ENCODE measurements around the gene TMEM196.
A peak's percentile ranks its signal among the peaks of the same experiment; 100 is the strongest.

The TMEM196 gene

DNA sequence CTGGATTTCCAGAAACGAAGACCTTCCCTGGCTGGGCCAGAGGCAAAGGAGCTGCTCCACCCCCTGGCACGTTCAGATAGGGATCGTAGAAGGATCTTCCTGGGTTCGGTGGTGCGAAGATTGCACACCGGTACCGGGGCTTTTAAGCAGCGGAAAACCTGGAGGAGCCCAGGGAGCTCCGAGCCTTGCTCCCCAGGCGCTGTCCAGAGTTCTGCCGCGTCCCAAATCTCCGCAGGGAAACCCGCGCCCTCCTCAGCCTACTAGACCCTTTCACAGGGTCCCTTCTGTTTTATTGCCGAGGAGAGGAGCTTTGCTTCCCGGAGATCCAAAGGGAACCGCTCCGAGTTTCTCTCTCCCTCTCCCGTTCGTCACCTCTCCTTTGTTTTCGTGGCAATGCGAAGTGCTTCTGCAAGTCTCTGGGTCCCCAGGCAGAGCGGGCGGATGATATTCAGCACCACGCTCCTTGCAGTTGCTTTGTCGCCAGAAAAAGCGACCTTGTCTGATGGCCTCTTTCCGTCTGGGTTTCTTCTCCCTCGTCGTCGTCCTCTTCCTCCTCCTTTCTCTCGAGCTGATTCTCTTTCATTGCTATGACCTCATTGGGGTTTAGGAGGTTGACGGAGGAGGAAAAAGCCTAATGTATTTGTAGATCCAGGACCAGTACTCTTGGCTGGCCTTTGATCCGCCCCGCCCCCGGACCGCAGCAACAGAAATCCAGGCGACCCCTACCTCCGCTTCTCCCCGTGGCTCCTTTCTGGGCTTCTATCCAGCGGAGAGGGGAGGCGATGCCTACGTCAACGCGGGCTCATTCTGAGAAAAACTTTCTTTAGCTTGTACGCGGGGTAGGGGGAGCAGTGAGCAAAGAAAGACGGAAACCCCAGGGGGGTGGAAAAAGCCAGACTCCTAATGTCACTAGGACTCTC is at the start of gene TMEM196:
TMEM196 (minus strand) TSS at position 777 of the 920 bp plus-strand sequence. CDS start 921 bp downstream, outside the sequence.
- DNase-seq = no peak

DNA sequence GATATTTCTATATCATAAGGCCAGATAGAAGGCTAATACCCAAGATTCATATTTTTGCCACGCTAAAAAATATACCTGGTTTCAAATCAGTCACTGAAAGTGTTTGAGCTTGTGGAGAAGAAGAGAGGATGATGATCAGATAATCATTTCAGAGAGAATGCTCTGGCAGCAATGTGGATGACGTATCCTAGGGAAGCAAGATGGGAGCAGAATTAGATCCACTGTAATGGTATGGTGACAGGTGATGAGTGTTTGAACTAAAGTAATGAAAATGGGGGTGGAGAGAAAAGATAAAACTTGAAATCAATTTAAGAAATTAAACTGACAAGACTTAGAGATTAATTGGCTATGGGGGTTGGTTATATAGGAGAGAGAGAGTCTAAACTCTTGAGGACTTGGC is 42.7 kb upstream of the TMEM196 start:
- no peak for DNase-seq

DNA sequence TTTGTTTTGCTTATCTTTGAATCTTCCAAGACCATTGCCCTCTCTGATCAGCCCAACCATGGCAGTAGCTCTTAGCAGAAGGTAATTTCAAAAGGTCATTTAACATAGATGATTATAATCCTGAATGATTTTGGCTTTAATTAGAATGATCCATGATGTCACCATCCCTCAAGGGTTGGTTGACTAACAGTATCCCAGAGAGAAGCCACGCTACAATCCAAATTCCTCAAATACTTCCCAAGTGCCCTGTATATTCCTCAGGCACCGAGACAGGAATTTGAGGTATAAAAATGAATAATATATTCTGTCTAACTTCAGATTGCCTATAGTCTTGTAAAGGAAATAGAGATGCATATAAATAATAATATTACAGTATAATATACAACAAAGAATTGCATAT is 42.1 kb upstream of the TMEM196 start:
- no peak for DNase-seq

DNA sequence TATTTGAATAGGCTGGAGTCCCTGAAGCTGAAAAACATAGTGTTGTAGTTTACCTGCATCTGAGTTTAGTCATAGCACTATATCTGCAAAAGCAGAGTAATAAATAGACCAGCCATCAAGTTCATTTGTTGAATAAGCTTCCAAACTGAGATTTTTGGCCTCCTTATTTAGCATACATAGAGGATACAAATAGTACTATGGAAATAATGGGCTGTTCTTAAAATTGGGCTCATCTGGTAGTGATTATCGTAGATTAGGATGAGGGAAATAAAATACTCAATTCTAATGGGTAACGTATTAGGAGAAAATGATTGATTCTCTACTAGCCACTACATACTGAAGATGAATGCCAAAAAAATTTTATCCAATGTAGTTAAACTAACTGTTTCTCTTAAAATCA is 41.4 kb upstream of the TMEM196 start:
- DNase-seq = no peak

DNA sequence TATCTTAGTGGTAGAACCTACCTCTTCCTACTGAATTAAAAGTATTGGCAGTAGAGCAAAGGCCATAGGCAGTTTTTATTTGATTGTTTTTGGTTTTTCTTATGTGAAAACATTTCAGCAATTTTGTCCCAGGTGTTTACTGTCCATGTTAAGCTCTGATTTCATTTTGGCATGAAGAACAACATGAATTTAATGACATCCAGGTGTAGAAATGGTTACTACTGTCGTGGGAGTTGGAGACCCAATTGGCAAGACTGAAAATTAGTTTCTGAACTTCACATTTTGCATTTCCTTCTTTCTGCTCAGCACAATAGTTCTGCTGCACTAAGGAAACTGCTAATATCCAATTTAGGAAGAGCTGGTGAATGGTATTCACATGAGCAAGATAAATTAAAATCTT is 38.0 kb upstream of the TMEM196 start:
- DNase-seq = no peak

DNA sequence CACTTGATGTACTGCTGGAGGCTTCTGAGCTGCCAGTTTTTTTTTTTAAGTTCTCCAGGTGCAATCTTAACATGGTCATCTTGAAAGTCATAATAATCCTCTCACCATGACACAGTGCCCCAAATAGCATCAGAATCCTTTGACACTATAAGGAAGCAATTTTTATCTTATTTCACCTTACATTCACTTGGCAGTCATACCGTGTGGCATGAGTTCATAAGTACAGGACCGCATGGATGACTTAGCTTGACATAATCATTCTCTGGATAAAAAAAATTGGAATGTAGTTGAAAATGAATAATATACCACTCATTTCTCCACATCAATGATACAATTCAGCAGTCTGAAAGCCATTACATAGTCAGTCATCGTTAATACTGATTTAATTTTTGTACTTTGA is 25.6 kb upstream of the TMEM196 start:
- no peak for DNase-seq

DNA sequence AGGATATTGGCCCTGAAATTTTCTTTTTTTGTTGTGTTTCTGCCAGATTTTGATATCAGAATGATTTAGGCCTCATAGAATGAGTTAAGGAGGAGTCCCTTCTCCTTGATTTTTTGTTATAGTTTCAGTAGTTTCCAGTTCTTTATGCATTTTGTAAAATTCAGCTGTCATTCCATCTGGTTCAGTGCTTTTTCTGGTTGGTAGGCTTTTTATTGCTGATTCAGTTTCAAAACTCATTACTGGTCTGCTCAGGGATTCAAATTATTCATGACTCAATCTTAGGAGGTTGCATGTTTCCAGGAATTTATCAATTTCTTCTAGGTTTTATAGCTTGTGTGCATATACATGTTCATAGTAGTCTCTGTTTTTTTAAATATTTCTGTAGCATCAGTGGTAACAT is 10.1 kb upstream of the TMEM196 start:
- no peak for DNase-seq

DNA sequence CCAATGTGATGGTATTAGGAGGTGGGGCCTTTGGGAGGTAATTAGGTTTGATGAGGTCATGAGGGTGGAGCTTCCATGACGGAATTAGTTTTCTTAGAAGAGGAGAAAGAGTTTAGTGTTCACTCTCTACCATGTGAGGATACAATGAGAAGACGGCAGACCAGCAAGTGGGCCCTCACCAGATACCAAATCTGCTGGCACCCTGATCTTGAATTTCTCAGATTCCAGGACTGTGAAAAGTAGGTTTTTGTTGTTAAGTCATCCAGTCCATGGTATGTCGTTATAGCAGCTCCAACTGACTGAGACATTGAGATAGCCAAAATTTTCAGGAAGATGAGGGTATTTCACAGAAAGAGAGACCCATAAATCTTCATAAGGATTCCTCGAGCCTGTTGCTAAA is 3.6 kb upstream of the TMEM196 start:
- DNase-seq = no peak

DNA sequence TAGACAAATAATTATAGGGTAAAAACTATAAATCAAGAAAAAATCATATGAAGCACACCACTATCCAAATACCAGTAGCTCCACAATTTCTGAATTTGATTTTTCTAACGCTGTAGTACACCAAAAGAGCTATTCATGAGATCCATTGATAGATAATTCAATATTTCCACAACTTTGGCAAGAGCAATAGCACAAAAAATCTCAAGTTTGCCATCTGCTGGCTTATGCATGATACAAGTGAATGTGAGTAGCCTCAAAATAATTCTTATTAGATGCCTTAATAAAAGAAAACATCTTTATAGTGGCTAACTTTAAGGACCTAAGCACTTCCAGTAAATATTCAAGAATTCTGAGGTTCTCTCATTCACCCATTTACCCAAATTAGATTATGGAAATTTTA is 2.2 kb upstream of the TMEM196 start:
- DNase-seq = no peak

DNA sequence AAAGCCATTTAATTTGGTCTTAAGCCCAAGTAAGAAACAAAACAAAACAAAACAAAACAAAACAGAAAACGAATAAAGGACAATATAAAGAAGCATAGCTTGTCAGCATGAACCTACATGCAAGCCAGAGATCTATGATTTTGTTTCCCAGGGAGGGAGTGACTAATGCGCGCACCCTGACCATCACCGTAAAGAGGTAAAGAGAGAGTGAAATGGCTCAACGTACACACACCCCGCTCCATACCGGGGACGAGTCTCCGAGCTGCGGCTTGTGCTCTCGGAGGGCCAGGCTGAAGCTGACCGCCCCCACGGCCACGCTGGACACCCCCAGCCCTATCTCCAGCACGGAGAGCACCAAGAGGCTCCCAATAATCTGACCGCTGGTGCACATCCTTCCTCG is 1.1 kb downstream of the TMEM196 start:
- no peak for DNase-seq

DNA sequence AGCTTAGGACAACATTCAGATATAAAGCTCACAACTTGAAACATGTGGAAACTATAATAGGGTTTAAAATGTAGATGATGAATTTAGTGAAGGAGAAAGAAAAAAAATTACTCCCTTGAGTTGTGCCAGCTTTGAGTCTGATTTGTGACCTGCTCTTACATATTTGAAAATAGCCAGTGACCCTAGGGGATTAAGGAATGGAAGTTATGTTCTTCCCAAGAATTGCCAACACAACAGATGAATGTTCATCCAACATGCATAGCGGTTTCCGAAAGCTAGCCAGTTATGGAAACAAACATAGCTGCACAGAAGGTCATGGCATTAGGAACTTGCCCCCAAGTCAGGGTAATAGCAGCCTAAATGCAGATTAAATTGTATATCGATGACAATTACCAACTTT is 10.8 kb downstream of the TMEM196 start:
- no peak for DNase-seq

DNA sequence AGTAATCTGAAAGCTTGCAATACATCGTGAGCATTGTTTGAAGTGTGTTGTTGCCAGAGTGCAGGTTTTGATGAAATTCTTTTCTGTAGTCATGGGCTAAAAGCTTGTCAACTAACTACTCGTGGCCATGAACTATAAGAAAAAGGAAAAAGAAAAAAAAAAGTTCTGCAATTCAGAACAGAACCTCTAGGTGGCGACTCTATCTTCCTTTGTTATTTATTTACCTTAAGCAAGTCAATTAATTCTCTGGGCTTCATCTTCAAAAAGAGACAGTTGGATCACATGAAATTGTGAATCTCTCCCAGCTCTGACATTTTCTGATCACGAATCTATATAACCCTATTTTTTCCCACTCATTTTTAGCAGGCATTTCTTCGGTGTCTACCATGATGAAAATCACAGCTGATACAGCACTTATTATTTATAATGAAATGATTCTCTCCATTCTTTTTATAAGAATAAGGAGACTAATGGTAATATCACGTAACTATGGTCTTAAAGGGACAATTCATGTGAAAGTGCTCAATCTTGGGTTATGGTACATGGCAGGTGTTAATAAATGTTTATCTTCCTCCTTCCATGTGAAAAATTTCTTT is 18.8 kb downstream of the TMEM196 start:
- DNase-seq = no peak

DNA sequence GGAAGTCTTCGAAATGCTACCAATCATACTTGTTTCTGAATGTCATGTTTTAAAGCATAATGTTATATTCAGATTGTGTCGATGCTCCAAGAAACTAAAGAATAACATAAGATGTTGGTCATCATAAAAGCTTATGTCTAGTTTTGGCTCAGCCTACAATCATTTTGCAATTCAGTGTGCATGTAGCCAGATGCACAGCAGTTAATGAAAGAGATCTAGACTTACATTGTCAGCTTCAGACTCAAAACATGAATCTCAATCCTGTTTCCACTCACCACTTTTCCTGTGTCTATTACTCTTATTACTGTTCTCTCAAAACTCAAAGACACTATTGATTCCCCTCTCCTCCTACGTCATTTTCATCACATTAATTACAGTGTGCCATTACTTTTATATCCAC is 21.4 kb downstream of the TMEM196 start:
- DNase-seq = no peak

DNA sequence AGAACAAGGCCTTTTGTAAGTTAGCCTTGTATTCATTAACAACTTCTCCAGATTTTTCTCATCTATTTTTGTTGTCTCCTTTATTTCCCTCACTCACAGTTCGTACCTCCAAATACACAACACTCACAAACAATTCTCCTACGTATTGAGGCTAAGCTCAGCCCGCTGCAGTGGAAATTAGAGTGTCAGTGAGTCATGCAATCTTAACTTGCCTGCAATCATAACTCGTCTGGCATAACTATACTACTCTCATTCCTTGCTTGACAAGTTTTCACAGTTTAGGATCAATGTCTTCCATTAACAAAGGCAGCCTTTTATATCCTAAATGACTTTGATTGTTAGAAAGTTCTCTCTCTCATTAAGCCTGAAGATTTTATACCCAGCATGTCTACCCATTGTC is 23.8 kb downstream of the TMEM196 start:
- DNase-seq = no peak

DNA sequence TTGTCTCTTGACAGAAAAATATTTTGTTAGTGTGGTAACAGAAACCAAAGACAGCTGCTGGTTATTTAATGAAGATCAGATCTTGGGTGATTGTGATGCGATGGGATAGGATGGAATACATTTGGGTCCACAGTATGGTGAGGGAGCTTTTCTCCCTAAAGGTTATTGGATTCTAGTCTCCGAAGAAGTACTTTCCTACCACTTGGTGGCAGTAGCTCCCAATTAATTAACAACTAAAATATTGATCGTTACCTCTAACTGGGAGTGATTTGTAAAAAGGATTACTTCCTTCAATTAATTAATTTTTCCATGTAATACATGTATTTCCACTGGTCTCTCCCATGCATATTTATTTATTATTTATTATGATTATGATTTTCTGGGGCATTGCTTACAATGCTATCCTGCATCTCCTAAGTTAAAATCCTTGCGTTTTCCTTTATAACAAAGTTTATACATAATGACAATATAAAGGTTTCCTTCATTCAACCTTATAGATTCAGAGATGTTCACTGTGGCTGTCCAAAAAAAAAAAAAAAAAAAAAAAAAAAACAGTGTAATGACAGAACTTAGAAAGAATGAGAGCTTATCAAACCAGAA is 25.6 kb downstream of the TMEM196 start:
- no peak for DNase-seq

DNA sequence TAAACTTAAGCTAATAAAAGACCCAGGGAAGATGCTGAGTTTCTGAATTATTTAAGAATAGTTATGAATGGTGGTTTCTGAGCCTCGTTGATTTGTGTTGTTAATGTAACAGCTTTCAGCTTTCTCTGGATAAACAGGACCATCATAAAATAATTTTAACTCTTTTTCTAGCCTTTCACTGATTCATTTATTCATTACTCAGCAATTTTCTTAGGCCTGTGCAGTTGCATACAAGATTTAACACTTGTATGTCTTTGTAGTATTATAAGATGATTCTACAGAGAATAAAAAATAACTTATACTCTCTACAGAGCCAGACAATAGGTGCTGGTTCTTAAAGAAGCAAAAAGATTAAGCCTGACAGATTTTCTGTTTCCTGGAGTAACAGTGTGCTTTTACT is 29.3 kb downstream of the TMEM196 start:
- DNase-seq = no peak

DNA sequence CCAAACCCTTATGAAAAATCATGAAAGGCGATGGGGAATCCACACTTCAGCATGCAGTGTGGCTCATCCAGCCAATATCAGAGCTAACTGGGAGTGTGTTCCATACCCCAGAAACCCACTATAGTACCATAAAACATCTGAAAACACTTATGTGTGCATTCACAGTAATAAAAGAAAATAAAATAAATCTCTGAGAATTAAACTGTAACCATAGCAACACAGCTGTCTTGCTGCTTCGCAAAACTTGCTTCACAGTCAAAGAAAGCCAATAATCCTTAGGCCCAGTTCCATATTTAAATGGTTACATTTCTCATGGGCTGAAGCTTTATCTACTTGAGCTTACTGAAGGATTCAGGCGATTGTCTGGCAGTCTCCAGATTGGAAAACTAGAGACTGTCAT is 44.7 kb downstream of the TMEM196 start:
- no peak for DNase-seq

DNA sequence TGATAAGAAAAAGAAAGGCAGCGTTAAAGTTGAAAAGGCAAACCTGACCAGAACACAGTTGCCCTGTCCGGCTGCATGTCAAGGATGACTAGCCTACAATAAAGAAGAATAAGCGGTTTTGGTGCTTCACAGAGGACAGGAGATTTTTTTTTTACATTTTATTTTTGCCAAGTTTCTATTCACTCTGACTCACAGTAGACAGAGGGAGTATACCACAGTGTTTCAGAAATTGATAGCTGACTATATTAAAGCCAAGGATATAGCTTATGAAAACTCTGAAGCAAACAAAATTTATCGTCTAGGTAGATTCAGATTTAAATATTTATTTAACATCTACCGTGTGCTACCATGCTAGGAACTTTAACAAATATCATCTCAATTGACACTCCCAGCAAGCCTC is 47.6 kb downstream of the TMEM196 start:
- DNase-seq = no peak

DNA sequence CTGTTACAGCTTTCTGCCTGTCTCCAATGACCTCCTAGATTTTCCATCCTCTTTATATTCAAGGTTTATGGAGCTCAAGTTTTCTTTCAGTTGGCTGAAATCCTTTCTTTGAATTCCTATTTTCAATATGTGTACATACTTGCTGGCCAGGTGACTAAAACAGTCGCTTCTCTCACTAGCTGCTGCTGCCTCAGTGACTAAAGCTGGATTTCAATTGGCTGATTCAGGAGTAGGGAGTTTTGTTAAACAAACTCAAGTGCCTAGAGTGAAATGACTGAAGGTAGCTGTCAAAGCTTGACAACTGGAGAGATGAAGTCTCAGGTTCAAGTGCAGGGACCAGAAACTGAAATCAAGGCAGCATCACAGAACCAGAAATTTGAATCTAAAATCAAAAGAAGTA is 57.9 kb downstream of the TMEM196 start:
- DNase-seq = no peak

DNA sequence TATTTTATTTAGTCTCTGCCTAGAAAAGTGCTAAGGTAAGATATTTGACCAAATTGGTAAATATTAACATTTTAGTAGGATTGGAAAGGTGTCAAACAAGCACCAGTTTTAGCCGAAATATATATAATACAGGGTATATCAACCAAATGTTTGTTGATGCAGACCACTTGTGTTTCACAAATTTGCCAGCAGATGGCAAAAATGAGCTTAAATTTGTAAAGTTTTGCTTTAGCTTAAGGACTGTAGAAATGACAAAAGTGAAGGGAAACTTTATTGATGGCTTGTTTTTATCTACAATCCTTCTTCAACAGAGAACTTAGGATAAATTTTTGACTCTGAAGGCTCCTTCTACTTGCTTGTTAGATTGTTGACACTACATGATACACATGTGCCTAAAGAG is 59.7 kb downstream of the TMEM196 start:
- DNase-seq = peak in 3 of 4 experiments; percentile 0 to 13 (median 6)

DNA sequence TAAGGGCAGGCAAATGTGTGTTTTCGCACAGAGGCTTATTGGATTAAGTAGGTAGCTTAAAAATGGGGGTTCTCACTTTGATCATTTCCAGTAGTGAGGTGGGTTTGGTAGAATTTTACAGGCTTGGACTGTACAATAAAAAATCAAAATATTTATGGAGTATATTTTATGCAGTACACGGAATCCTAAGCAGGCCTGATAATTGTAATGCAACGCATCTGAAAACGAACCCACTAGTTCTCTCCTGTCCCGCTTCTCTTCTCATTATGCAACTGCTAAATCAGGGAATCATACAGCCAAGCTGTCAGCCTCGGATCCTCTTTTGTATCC is 64.2 kb downstream of the TMEM196 start:
- DNase-seq = no peak

DNA sequence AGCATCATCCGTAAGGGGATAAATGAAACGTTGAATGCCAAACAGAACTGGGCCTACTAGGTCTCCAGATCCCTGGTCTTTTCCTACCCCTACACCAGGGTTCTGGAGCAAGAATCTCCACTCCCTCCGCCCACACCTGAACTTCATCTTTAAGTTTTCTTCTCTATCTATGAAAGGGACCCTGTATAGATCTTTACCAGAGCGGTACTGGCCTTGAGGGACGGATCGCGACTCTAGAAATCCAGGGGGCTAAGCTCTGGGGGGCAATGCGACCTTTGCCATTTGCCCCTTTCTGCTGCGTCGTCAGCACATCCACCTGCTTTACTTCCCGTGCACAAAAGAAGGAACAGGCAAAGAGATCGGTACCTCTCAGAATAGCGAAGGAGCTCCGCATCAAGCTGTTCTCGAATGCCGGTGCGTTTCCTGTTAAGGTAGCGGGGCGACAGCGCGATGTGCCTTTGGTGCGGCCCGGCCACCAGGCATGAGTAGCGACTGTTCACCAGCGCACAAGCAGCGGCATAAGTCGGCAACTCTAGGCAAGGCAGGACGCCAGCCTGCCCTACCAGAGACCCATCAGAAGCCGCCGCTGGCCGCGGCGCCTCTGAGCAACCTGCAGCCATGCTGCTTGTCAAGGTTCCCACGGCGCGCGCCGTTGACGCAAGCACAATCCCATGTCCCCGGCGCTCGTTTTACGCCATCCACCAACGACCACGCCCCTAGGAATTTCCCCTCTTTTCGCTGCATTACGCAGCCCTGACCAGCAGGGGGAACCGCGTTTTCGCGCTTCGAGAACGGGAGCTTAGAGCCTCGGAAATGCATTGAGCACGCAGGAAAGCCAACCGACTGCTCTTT is 64.8 kb downstream of the TMEM196 start, which contains the start of gene POLR1F:
POLR1F (minus strand) TSS at position 641 of the 852 bp plus-strand sequence; CDS start at position 620, 21 bp downstream.
- peak; percentile 77 to 87 (median 82) for DNase-seq

DNA sequence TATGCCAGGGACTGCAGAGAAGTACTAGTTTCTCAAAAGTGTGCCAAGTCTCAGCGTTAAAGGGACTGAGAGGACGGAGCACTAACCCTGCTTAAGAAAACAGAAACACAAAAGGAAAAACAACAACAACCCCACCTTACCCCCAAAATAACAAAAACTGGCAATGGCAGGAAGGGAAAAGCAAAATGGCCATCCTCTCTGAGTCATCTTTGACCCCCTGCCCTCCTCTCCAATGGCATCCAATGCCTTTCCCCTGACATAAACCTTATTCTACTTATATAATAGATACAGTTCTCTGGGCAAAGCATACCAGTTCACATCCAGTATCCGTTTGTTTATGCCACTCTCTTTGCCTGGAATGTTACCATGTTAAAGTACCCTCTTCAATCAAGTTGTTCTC is 66.2 kb downstream of the TMEM196 start:
- no peak for DNase-seq

All from activated CD4-positive, CD25-positive, alpha-beta regulatory T cell (primary cell).